ENCODE results near the gene NUDCD3. TPM values are rescaled to one million over a fixed set of nuclear protein-coding genes. Genes with fewer than 3 reads are reported as not detected.
A peak's percentile ranks its signal among the peaks of the same experiment; 100 is the strongest.

Gene NUDCD3
- total and polyA plus RNA-seq, 4 donors, result 15.4 to 30.7 (median 24.3) TPM

DNA sequence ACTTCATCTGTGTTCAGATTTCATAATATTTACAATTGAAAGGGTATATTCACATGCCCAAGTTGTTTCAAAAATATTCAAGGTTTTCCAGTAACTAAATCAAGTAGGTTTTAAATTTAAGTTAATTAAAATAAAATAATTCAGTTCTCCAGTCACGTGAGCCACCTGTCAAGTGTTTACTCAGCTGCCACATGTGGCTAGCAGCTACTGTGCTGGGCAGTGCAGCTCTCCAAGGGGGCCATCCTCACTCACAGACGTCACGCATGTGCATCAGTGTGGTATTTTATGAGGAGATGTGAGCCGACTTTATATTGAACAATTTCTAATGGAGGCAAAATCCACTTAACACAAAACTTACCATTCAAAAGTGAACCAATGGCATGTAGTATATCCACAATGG is 95.4 kb downstream of the NUDCD3 start:
- Histone ChIP-seq H3K27ac (ENCODE audit: low read depth in 1 of 2, low read length in 2 of 2) (no peak overlapping the region), H3K4me3 (ENCODE audit: low read depth in 1 of 3, low read length in 3 of 3) (no peak overlapping the region), H3K4me1 (ENCODE audit: control insufficient read depth in 4 of 4, insufficient read depth in 4 of 4, low read length in 3 of 4) (peaks cover 0 to 4% (median 0%) of the 10 kb centered on the region in 4 donors), H3K9ac (ENCODE audit: low read depth in 1 of 2, low read length in 2 of 2) (no peak overlapping the region), H3K9me3 (ENCODE audit: control insufficient read depth in 4 of 4, low read length in 3 of 4) (no peaks in the 10 kb centered on the region), H3K27me3 (ENCODE audit: control insufficient read depth in 4 of 4, insufficient read depth in 4 of 4, low read length in 3 of 4) (no peaks in the 10 kb centered on the region), H3K36me3 (ENCODE audit: control insufficient read depth in 4 of 4, insufficient read depth in 3 of 4, low read depth in 1 of 4, low read length in 3 of 4) (peaks cover 4 to 31% (median 22%) of the 10 kb centered on the region in 4 donors)
- WGBS, result 93% methylated on average over 4 of the region's 4 CpGs
- DNase-seq (ENCODE audit: low spot score), result no peak
- TF ChIP-seq, protein P1, sequence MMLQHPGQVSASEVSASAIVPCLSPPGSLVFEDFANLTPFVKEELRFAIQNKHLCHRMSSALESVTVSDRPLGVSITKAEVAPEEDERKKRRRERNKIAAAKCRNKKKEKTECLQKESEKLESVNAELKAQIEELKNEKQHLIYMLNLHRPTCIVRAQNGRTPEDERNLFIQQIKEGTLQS (IDR thresholded peaks at IDR 0.05), result no peak
- TF ChIP-seq HNF4A (conservative IDR thresholded peaks at IDR 0.05) (no peak), YY1 (IDR thresholded peaks at IDR 0.05) (no peak), SP1 (IDR thresholded peaks at IDR 0.05) (no peak), RXRA (IDR thresholded peaks at IDR 0.05) (no peak), JUND (IDR thresholded peaks at IDR 0.05) (no peak), RAD21 (IDR thresholded peaks at IDR 0.05) (no peak), EGR1 (IDR thresholded peaks at IDR 0.05; ENCODE audit: low read depth in 2 of 2) (no peak), GABPA (IDR thresholded peaks at IDR 0.05 in 1 of 2, conservative IDR thresholded peaks at IDR 0.05 in 1 of 2) (no peak), NR2F2 (IDR thresholded peaks at IDR 0.05) (no peak), TAF1 (conservative IDR thresholded peaks at IDR 0.05) (no peak), FOXA2 (IDR thresholded peaks at IDR 0.05) (no peak)
- TF ChIP-seq, protein P2, sequence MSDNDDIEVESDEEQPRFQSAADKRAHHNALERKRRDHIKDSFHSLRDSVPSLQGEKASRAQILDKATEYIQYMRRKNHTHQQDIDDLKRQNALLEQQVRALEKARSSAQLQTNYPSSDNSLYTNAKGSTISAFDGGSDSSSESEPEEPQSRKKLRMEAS (IDR thresholded peaks at IDR 0.05), result no peak
- TF ChIP-seq, protein P3, sequence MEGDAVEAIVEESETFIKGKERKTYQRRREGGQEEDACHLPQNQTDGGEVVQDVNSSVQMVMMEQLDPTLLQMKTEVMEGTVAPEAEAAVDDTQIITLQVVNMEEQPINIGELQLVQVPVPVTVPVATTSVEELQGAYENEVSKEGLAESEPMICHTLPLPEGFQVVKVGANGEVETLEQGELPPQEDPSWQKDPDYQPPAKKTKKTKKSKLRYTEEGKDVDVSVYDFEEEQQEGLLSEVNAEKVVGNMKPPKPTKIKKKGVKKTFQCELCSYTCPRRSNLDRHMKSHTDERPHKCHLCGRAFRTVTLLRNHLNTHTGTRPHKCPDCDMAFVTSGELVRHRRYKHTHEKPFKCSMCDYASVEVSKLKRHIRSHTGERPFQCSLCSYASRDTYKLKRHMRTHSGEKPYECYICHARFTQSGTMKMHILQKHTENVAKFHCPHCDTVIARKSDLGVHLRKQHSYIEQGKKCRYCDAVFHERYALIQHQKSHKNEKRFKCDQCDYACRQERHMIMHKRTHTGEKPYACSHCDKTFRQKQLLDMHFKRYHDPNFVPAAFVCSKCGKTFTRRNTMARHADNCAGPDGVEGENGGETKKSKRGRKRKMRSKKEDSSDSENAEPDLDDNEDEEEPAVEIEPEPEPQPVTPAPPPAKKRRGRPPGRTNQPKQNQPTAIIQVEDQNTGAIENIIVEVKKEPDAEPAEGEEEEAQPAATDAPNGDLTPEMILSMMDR (IDR thresholded peaks at IDR 0.05; ENCODE audit: low read depth, low read length, missing input control), result no peak
- TF ChIP-seq, protein P4, sequence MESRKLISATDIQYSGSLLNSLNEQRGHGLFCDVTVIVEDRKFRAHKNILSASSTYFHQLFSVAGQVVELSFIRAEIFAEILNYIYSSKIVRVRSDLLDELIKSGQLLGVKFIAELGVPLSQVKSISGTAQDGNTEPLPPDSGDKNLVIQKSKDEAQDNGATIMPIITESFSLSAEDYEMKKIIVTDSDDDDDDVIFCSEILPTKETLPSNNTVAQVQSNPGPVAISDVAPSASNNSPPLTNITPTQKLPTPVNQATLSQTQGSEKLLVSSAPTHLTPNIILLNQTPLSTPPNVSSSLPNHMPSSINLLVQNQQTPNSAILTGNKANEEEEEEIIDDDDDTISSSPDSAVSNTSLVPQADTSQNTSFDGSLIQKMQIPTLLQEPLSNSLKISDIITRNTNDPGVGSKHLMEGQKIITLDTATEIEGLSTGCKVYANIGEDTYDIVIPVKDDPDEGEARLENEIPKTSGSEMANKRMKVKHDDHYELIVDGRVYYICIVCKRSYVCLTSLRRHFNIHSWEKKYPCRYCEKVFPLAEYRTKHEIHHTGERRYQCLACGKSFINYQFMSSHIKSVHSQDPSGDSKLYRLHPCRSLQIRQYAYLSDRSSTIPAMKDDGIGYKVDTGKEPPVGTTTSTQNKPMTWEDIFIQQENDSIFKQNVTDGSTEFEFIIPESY (IDR thresholded peaks at IDR 0.05), result no peak

DNA sequence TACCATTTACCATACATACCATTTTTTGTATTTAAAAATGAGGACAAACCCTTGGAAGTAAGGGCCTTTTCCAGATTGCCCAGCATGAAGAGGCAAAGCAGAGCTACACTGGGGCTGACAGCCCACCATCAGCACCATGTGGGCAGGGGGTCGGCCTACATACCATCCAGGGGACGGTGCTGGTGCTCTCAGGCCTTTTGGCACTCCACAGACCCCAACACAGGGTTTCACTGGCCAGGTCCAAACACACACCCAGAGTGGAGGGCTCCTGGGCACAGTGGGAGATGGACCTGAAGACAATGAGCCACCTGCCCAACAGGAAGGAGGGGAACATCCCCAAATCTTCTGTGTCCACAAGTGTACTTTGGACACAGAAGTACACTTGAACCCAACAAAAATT is 95.8 kb downstream of the NUDCD3 start:
- Histone ChIP-seq H3K27ac (ENCODE audit: low read depth in 1 of 2, low read length in 2 of 2) (no peak overlapping the region), H3K4me3 (ENCODE audit: low read depth in 1 of 3, low read length in 3 of 3) (no peak overlapping the region), H3K4me1 (ENCODE audit: control insufficient read depth in 4 of 4, insufficient read depth in 4 of 4, low read length in 3 of 4) (peaks cover 0 to 4% (median 0%) of the 10 kb centered on the region in 4 donors), H3K27me3 (ENCODE audit: control insufficient read depth in 4 of 4, insufficient read depth in 4 of 4, low read length in 3 of 4) (no peaks in the 10 kb centered on the region), H3K9ac (ENCODE audit: low read depth in 1 of 2, low read length in 2 of 2) (no peak overlapping the region), H3K36me3 (ENCODE audit: control insufficient read depth in 4 of 4, insufficient read depth in 3 of 4, low read depth in 1 of 4, low read length in 3 of 4) (peaks cover 4 to 31% (median 22%) of the 10 kb centered on the region in 4 donors), H3K9me3 (ENCODE audit: control insufficient read depth in 4 of 4, low read length in 3 of 4) (no peaks in the 10 kb centered on the region)
- TF ChIP-seq JUND (IDR thresholded peaks at IDR 0.05) (no peak), NR2F2 (IDR thresholded peaks at IDR 0.05) (no peak), HNF4A (conservative IDR thresholded peaks at IDR 0.05) (no peak), FOXA2 (IDR thresholded peaks at IDR 0.05) (no peak), RAD21 (IDR thresholded peaks at IDR 0.05) (no peak), GABPA (IDR thresholded peaks at IDR 0.05 in 1 of 2, conservative IDR thresholded peaks at IDR 0.05 in 1 of 2) (no peak), TAF1 (conservative IDR thresholded peaks at IDR 0.05) (no peak), RXRA (IDR thresholded peaks at IDR 0.05) (no peak), HNF4G (IDR thresholded peaks at IDR 0.05) (no peak), YY1 (IDR thresholded peaks at IDR 0.05) (no peak), FOXA1 (IDR thresholded peaks at IDR 0.05) (no peak)
- TF ChIP-seq, protein P2 (IDR thresholded peaks at IDR 0.05), result no peak
- TF ChIP-seq, protein P5, sequence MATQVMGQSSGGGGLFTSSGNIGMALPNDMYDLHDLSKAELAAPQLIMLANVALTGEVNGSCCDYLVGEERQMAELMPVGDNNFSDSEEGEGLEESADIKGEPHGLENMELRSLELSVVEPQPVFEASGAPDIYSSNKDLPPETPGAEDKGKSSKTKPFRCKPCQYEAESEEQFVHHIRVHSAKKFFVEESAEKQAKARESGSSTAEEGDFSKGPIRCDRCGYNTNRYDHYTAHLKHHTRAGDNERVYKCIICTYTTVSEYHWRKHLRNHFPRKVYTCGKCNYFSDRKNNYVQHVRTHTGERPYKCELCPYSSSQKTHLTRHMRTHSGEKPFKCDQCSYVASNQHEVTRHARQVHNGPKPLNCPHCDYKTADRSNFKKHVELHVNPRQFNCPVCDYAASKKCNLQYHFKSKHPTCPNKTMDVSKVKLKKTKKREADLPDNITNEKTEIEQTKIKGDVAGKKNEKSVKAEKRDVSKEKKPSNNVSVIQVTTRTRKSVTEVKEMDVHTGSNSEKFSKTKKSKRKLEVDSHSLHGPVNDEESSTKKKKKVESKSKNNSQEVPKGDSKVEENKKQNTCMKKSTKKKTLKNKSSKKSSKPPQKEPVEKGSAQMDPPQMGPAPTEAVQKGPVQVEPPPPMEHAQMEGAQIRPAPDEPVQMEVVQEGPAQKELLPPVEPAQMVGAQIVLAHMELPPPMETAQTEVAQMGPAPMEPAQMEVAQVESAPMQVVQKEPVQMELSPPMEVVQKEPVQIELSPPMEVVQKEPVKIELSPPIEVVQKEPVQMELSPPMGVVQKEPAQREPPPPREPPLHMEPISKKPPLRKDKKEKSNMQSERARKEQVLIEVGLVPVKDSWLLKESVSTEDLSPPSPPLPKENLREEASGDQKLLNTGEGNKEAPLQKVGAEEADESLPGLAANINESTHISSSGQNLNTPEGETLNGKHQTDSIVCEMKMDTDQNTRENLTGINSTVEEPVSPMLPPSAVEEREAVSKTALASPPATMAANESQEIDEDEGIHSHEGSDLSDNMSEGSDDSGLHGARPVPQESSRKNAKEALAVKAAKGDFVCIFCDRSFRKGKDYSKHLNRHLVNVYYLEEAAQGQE (IDR thresholded peaks at IDR 0.05), result no peak
- TF ChIP-seq, protein P4 (IDR thresholded peaks at IDR 0.05), result no peak
- TF ChIP-seq, protein P1 (IDR thresholded peaks at IDR 0.05), result no peak
- DNase-seq (ENCODE audit: low spot score), result peak; percentile 24
- 98% methylated on average over 2 of the region's 2 CpGs for WGBS

Data from liver (tissue), 9 donors.